ENCODE data around the gene SZRD1.
"Not testable (repeated sequence)": the region's sequence is repeated elsewhere in the genome, so short reads cannot be mapped to it uniquely, and the experiment has no call there.

SZRD1 gene

GRCh38 chr1:16338961-16339360 is 28.1 kb upstream of the SZRD1 start:
- H4K20me1 ChIP-seq (ENCODE audit: control insufficient read depth, insufficient read depth, low read depth, low read length) = peaks cover 5% of the 10 kb centered on the region; the same call in 1 of the 2 replicates
- no peak overlapping the region for H3K4me2 ChIP-seq (ENCODE audit: low read length)
- H3K36me3 ChIP-seq (ENCODE audit: control insufficient read depth, low read length) = no peaks in the 10 kb centered on the region; the same call in none of the 2 replicates
- H3K4me1 ChIP-seq (ENCODE audit: control insufficient read depth, low read length) = no peaks in the 10 kb centered on the region
- H3K9me3 ChIP-seq (ENCODE audit: control insufficient read depth, insufficient read depth, low read length) = no peaks in the 10 kb centered on the region
- H3K9me2 ChIP-seq (replicated peaks; ENCODE audit: control insufficient read depth, low read length) = no peaks in the 10 kb centered on the region
- TF ChIP-seq CTCF (IDR thresholded peaks at IDR 0.05; ENCODE audit: low read depth, low read length, poor library complexity, severe bottlenecking) (no peak), EZH2phosphoT487 (IDR thresholded peaks at IDR 0.05; ENCODE audit: borderline replicate concordance, low read length) (no peak)
- no peaks in the 10 kb centered on the region for H3K27me3 ChIP-seq (ENCODE audit: control insufficient read depth, low read length)
- H3F3A ChIP-seq (ENCODE audit: control insufficient read depth, insufficient read depth) = no peaks in the 10 kb centered on the region
- H3K4me3 ChIP-seq (ENCODE audit: low read length) = no peak overlapping the region
- peaks cover 84% of the 10 kb centered on the region for H3K79me2 ChIP-seq (ENCODE audit: control insufficient read depth, low read length)
- no peak overlapping the region for H3K27ac ChIP-seq (ENCODE audit: low read depth, low read length)

GRCh38 chr1:16340673-16341072 is 26.4 kb upstream of the SZRD1 start:
- no peaks in the 10 kb centered on the region for H3K9me3 ChIP-seq (ENCODE audit: control insufficient read depth, insufficient read depth, low read length)
- H3K4me3 ChIP-seq (ENCODE audit: low read length) = no peak overlapping the region
- H3K27me3 ChIP-seq (ENCODE audit: control insufficient read depth, low read length) = no peaks in the 10 kb centered on the region
- no peaks in the 10 kb centered on the region for H3F3A ChIP-seq (ENCODE audit: control insufficient read depth, insufficient read depth)
- H3K36me3 ChIP-seq (ENCODE audit: control insufficient read depth, low read length) = no peaks in the 10 kb centered on the region; the same call in none of the 2 replicates
- peaks cover 84% of the 10 kb centered on the region for H3K79me2 ChIP-seq (ENCODE audit: control insufficient read depth, low read length)
- H3K4me2 ChIP-seq (ENCODE audit: low read length) = no peak overlapping the region
- no peaks in the 10 kb centered on the region for H3K4me1 ChIP-seq (ENCODE audit: control insufficient read depth, low read length)
- TF ChIP-seq EZH2phosphoT487 (IDR thresholded peaks at IDR 0.05; ENCODE audit: borderline replicate concordance, low read length) (no peak), CTCF (IDR thresholded peaks at IDR 0.05; ENCODE audit: low read depth, low read length, poor library complexity, severe bottlenecking) (no peak)
- H3K9me2 ChIP-seq (replicated peaks; ENCODE audit: control insufficient read depth, low read length) = no peaks in the 10 kb centered on the region
- no peak overlapping the region for H3K27ac ChIP-seq (ENCODE audit: low read depth, low read length)
- peaks cover 5% of the 10 kb centered on the region; the same call in 1 of the 2 replicates for H4K20me1 ChIP-seq (ENCODE audit: control insufficient read depth, insufficient read depth, low read depth, low read length)

GRCh38 chr1:16342331-16343062 is 24.5 kb upstream of the SZRD1 start:
- Histone ChIP-seq H3K4me1 (ENCODE audit: control insufficient read depth, low read length) (no peaks in the 10 kb centered on the region), H3K9me2 (replicated peaks; ENCODE audit: control insufficient read depth, low read length) (no peaks in the 10 kb centered on the region), H4K20me1 (ENCODE audit: control insufficient read depth, insufficient read depth, low read depth, low read length) (peaks cover 5% of the 10 kb centered on the region; the same call in 1 of the 2 replicates), H3K4me2 (ENCODE audit: low read length) (no peak overlapping the region), H3K4me3 (ENCODE audit: low read length) (no peak overlapping the region), H3K27ac (ENCODE audit: low read depth, low read length) (no peak overlapping the region), H3K9me3 (ENCODE audit: control insufficient read depth, insufficient read depth, low read length) (no peaks in the 10 kb centered on the region), H3K27me3 (ENCODE audit: control insufficient read depth, low read length) (no peaks in the 10 kb centered on the region), H3F3A (ENCODE audit: control insufficient read depth, insufficient read depth) (no peaks in the 10 kb centered on the region), H3K36me3 (ENCODE audit: control insufficient read depth, low read length) (no peaks in the 10 kb centered on the region; the same call in none of the 2 replicates), H3K79me2 (ENCODE audit: control insufficient read depth, low read length) (peaks cover 86% of the 10 kb centered on the region)
- TF ChIP-seq CTCF (IDR thresholded peaks at IDR 0.05; ENCODE audit: low read depth, low read length, poor library complexity, severe bottlenecking) (no peak), EZH2phosphoT487 (IDR thresholded peaks at IDR 0.05; ENCODE audit: borderline replicate concordance, low read length) (no peak)

GRCh38 chr1:16343276-16343675 is 23.8 kb upstream of the SZRD1 start:
- not testable (repeated sequence) for H3F3A ChIP-seq (ENCODE audit: control insufficient read depth, insufficient read depth); H3K9me2 ChIP-seq (replicated peaks; ENCODE audit: control insufficient read depth, low read length); H3K4me1 ChIP-seq (ENCODE audit: control insufficient read depth, low read length); H3K4me3 ChIP-seq (ENCODE audit: low read length); H3K9me3 ChIP-seq (ENCODE audit: control insufficient read depth, insufficient read depth, low read length); H3K27me3 ChIP-seq (ENCODE audit: control insufficient read depth, low read length); H3K36me3 ChIP-seq (ENCODE audit: control insufficient read depth, low read length); H3K27ac ChIP-seq (ENCODE audit: low read depth, low read length); H3K4me2 ChIP-seq (ENCODE audit: low read length); H4K20me1 ChIP-seq (ENCODE audit: control insufficient read depth, insufficient read depth, low read depth, low read length)
- peaks cover 92% of the 10 kb centered on the region for H3K79me2 ChIP-seq (ENCODE audit: control insufficient read depth, low read length)
